ENCODE data around the gene ATP2A3.
A peak's percentile ranks its signal among the peaks of the same experiment; 100 is the strongest.

The ATP2A3 gene

GRCh38 chr17:3888343-3889171 lies 75.7 kb downstream of the ATP2A3 start:
- DNase-seq = peak; percentile 93

- DNase-seq = no peak
Measured at GRCh38 chr17:3887804-3888203, 76.4 kb downstream of the ATP2A3 start.

DNA sequence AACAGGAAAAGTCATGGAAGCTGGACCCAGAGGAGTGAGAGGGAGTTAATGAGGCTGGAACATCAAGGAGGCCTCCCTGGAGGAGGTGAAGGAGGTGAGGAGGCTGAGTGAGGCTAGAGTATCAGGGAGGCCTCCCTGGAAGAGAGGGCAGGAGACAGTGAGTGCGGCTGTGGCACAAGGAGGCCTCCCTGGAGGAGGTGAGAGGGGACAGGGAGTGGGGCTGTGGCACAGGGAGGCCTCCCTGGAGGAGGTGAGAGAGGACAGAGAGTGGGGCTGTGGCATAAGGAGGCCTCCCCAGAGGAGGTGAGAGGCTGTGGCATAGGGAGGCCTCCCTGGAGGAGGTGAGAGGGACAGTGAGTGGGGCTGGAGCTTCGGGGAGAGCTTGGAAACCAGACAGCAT lies 76.8 kb downstream of the ATP2A3 start:
- no peak for DNase-seq

- DNase-seq = no peak
Measured at GRCh38 chr17:3886776-3887175, 77.5 kb downstream of the ATP2A3 start.

DNA sequence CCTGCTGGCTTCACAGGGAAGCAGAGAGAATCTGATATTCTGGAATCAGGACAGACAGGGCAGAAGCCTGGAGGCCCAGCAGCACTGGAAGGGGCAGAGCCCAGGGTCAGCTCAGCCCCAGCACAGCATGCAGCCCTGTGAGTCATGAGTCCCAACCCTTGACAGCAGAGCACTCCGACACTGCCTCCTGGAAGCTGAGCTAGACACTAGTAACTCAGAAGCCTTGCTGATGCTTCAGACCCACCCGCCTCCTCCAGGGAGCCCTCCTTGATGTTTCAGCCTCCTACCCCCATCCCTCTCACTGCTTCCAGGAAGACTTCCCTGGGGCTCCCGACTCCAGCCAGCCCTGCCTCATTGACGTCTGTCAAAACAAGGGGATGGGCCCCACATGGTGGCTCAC lies 78.3 kb downstream of the ATP2A3 start:
- DNase-seq = no peak

DNA sequence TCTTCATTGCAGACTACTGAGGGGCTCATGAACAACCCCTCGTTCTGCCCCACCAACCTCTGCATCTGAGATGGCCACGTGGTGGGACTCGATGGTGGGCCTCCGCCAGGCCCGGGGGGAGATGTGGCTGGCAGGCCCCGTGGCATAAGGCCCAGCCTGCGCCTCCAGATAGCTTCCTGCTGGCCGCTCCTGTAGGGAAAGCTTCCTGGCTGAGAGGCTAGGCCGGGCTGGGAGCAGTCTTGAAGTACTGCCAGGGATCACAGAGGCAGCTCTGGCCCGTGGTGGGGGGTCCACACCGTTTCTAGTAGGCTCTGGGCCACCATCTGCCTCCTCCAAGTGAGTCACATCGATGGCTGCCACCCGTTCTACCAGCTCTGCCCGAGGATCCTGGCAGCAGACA lies 79.0 kb downstream of the ATP2A3 start:
- DNase-seq = no peak

DNA sequence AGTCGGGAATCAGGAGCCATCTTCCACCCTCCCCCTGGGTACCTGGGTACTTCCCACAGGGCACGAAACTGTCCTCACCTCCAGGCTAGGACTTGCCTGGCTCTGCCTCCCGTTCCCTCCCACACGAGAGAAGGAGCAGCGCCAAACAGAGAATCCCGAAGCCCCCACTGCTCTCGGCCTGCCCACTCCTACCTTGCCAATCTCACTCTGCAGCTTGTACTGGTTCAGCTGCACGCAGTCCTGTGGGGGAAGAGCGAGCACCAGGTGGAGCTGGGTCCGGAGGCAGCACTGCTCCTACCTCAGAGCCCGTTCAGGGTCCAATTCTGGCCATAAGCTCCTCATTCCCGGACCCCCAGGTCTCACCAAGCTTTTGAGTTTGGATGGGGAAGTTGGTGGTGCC lies 80.0 kb downstream of the ATP2A3 start:
- no peak for DNase-seq

GRCh38 chr17:3882276-3882675 lies 82.0 kb downstream of the ATP2A3 start:
- no peak for DNase-seq

DNA sequence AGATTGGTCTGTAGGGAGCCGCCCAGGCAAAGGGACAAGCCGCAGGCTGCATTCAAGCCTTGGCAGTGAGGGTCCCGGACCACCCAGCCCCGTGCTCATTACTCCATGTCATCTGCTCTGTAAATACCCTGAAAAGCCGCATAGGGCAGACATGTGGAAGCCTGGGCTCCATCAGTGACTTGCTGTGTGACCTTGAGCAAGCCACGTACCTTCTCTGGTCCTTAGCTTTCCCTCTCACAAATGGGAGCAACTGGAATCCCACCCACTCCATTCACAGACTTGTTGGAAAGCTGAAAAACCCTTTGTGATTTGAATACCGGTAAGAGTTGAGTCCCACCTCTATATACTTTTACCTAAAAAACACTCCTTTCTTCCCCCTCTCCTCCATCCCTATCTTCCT lies 83.3 kb downstream of the ATP2A3 start:
- DNase-seq = no peak

DNA sequence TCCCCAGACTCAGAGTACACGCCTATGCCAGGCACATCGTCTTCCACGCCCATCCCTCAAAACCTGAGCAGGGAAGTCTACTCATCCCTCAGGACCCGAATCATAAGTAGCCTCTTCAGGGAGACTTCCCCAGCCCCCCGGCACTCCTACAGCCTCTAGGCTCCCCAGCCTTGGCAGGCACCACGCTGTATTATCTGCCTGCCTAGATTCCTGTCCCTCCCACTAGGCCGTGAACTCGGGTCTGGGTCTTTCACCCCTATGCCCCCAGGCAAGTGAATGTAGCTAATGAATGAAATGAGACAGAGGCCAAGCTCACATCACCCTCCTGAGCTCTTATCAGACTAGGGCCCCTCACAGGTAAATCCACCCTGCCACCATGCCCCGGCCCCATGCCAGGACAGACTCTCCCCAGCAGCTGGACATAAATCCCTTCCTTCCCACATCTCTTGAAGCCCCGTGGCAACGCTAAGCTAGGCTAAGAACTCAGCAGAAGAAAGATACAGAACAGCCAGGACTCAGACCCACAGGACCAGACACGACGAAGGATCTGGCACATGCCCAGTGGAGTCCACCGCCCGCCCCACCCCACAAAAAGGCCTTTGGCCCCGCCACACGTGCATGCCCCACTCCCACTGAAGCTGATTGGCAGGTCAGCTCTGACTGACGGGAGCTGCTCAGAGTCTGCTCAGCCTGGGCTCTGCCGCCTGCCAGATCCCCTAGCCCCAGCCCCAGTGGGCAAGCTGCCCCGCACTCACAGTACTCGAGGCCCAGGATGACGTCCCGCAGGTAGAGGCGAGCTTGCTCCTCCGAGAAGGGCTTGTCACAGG lies 84.4 kb downstream of the ATP2A3 start:
- peak; percentile 40 for DNase-seq

DNA sequence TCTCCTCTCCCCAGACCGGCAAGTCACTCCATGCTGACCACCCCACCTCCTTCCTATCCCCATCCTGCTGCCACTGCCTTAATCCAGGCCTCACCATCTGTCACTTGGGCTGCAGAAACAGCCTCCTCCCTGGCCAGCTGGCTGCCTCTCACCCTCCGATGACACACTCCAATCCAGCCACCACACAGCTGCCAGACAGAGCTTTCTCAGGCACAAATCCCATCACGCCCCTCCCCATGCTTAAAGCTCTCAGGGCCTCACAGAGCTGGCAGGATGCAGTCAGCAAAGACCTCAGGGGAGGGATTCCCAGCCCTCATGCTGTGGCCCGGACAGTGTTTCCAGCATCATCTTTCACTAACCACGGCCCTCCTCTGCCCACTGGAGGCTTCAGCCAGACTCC lies 85.1 kb downstream of the ATP2A3 start:
- DNase-seq = peak; percentile 90

DNA sequence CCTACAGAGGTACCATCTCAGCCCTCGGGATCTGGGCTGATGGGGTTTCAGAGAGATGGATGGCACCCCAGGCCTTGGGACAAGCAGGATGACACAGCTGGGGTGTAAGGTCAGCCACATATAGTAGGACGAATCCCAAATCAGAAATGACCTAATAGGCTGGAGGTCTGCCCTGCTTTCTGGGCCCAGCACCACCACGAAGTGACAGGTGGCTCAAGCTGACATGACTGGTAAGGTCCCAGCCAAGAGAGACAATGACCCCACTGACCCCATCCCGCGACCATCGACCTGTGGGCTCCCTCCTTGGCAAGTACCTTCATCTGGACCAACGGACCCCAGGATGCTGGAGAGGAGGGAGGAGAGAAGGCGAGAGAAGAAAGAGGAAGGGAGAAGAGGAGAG lies 87.0 kb downstream of the ATP2A3 start:
- DNase-seq = no peak

GRCh38 chr17:3875317-3875716 lies 88.9 kb downstream of the ATP2A3 start:
- DNase-seq = no peak
